SW480 (cell line): ENCODE results near the gene LRPPRC.

Experiments
- DNase-seq: peaks from one replicate; pipeline ENCODE4 v3.0.0-alpha.2; 2016; ENCODE audit warnings: low spot score

LRPPRC gene

GRCh38 chr2:43854671-43855070, 141.1 kb downstream of the LRPPRC start:
- no peak for DNase-seq

GRCh38 chr2:43853141-43854081, 142.4 kb downstream of the LRPPRC start:
- no peak for DNase-seq

GRCh38 chr2:43852196-43852730, 143.5 kb downstream of the LRPPRC start:
- no peak for DNase-seq

GRCh38 chr2:43851011-43851980, 144.5 kb downstream of the LRPPRC start:
- no peak for DNase-seq

GRCh38 chr2:43848214-43848613, 147.6 kb downstream of the LRPPRC start:
- peak; percentile 25 for DNase-seq

GRCh38 chr2:43846140-43846793, 149.5 kb downstream of the LRPPRC start:
- no peak for DNase-seq

GRCh38 chr2:43845181-43845580, 150.6 kb downstream of the LRPPRC start:
- no peak for DNase-seq

- no peak for DNase-seq
Observed at GRCh38 chr2:43842866-43843226, 152.9 kb downstream of the LRPPRC start.

- DNase-seq, result no peak
Observed at GRCh38 chr2:43841949-43842865, 153.6 kb downstream of the LRPPRC start.

GRCh38 chr2:43840965-43841364, 154.8 kb downstream of the LRPPRC start:
- DNase-seq, result no peak

- no peak for DNase-seq
Observed at GRCh38 chr2:43839776-43840564, 155.8 kb downstream of the LRPPRC start.

- DNase-seq, result no peak
Observed at GRCh38 chr2:43838560-43839267, 157.1 kb downstream of the LRPPRC start, which contains the start of the genes ABCG5 and ABCG8. ABCG5 (minus strand) TSS chr2:43838839; CDS start chr2:43838679, 160 bp downstream. ABCG8 (plus strand) TSS chr2:43838971; CDS start chr2:43839054, 83 bp downstream.

- DNase-seq, result no peak
Observed at GRCh38 chr2:43837831-43838559, 157.8 kb downstream of the LRPPRC start.

- DNase-seq, result no peak
Observed at GRCh38 chr2:43837033-43837432, 158.8 kb downstream of the LRPPRC start.
